ENCODE measurements around the gene CCDC136. TPM values are rescaled to one million over a fixed set of nuclear protein-coding genes. Genes with fewer than 3 reads are reported as not detected.

CCDC136 gene
- total and polyA plus RNA-seq, 2 experiments from 2014 or later: 27.1 to 55.7 TPM

GRCh38 chr7:128853799-128854198 is 62.0 kb downstream of the CCDC136 start (continued):
- TF ChIP-seq REST (IDR thresholded peaks at IDR 0.05; ENCODE audit: unreplicated experiment): no peak

GRCh38 chr7:128854396-128854795 is 62.6 kb downstream of the CCDC136 start:
- no peaks in the 10 kb centered on the region for H3K9me2 ChIP-seq (ENCODE audit: insufficient read depth)
- no peak overlapping the region for H3K27ac Mint-ChIP-seq
- H3K4me3 Mint-ChIP-seq: no peak overlapping the region
- H3K27me3 ChIP-seq (ENCODE audit: insufficient read depth): no peaks in the 10 kb centered on the region
- H3K4me1 ChIP-seq (ENCODE audit: insufficient read depth): no peaks in the 10 kb centered on the region
- H3K9me3 Mint-ChIP-seq: no peaks in the 10 kb centered on the region
- no peak overlapping the region for H2AFZ ChIP-seq
- no peak overlapping the region for H3K27ac ChIP-seq (ENCODE audit: low read depth)
- peaks cover 5% of the 10 kb centered on the region; the same call in 2 of the 3 replicates for H3K4me1 Mint-ChIP-seq
- H4K20me1 ChIP-seq (replicated peaks; ENCODE audit: insufficient read depth): no peaks in the 10 kb centered on the region
- H3K4me2 ChIP-seq: no peak overlapping the region
- H3K36me3 ChIP-seq (ENCODE audit: insufficient read depth): no peaks in the 10 kb centered on the region
- no peaks in the 10 kb centered on the region for H3F3A ChIP-seq (replicated peaks; ENCODE audit: low read depth)
- no peaks in the 10 kb centered on the region for H3K36me3 Mint-ChIP-seq (ENCODE audit: low read depth)
- DNase-seq (ENCODE audit: low spot score) (no peak), ATAC-seq (no peak)
- peaks cover 8% of the 10 kb centered on the region for H3K27me3 Mint-ChIP-seq (ENCODE audit: insufficient read depth, low read depth, poor library complexity)
- no peaks in the 10 kb centered on the region for H3K79me2 ChIP-seq (replicated peaks; ENCODE audit: insufficient read depth)
- no peak for TF ChIP-seq EZH2phosphoT487 (IDR thresholded peaks at IDR 0.05; ENCODE audit: unreplicated experiment)
- TF ChIP-seq NANOG (IDR thresholded peaks at IDR 0.05; ENCODE audit: borderline replicate concordance): no peak
- TF ChIP-seq JUNB (IDR thresholded peaks at IDR 0.05; ENCODE audit: unreplicated experiment): no peak
- TF ChIP-seq ZNF331 (CRISPR knock-in tag; IDR thresholded peaks at IDR 0.05; ENCODE audit: low read depth): no peak
- no peak for TF ChIP-seq CTCF (conservative IDR thresholded peaks at IDR 0.05; ENCODE audit: low read depth in 2 of 2)
- no peak for TF ChIP-seq CREB1 (CRISPR knock-in tag; IDR thresholded peaks at IDR 0.05; ENCODE audit: low read depth)
- no peak for TF ChIP-seq STAT1 (IDR thresholded peaks at IDR 0.05; ENCODE audit: unreplicated experiment)
- TF ChIP-seq ZNF114 (CRISPR knock-in tag; IDR thresholded peaks at IDR 0.05): no peak
- no peak for TF ChIP-seq POLR2AphosphoS5 (IDR thresholded peaks at IDR 0.05; ENCODE audit: low read depth)
- TF ChIP-seq ETS1 (IDR thresholded peaks at IDR 0.05): no peak
- H3K4me3 ChIP-seq: no peak overlapping the region

Data from GM23338 (cell line).